Liver (tissue), 9 donors: ENCODE data around the gene ARPC5L. TPM values are rescaled to one million over a fixed set of nuclear protein-coding genes. Genes with fewer than 3 reads are reported as not detected.

ENCODE experiments used
- DNase-seq: peaks from one replicate; pipeline ENCODE4 v3.0.0-alpha.2; 2017; ENCODE audit warnings: low spot score
- H3K27ac ChIP-seq, 2 donors: one replicate each; pipeline ENCODE4 v1.7.0; 2013; ENCODE audit warnings: inconsistent platforms in 2 of 2, low read length in 2 of 2, control low read depth in 1 of 2, low read depth in 1 of 2, mild to moderate bottlenecking in 1 of 2
- H3K27me3 ChIP-seq, 4 donors: one replicate each; pipeline versions ENCODE4 v1.6.1 to v1.7.0; 2013; ENCODE audit warnings: low read length in 3 of 4, inconsistent platforms in 1 of 4, mild to moderate bottlenecking in 1 of 4, moderate library complexity in 1 of 4; ENCODE audit not compliant: control insufficient read depth in 4 of 4, insufficient read depth in 4 of 4
- H3K36me3 ChIP-seq, 4 donors: one replicate each; pipeline versions ENCODE4 v1.6.1 to v1.7.0; 2013; ENCODE audit warnings: low read length in 3 of 4, mild to moderate bottlenecking in 3 of 4, low read depth in 1 of 4, moderate library complexity in 1 of 4; ENCODE audit not compliant: control insufficient read depth in 4 of 4, insufficient read depth in 3 of 4
- H3K4me1 ChIP-seq, 4 donors: one replicate each; pipeline versions ENCODE4 v1.6.1 to v1.7.0; 2013; ENCODE audit warnings: low read length in 3 of 4, mild to moderate bottlenecking in 3 of 4, moderate library complexity in 1 of 4; ENCODE audit not compliant: control insufficient read depth in 4 of 4, insufficient read depth in 4 of 4
- H3K4me3 ChIP-seq, 3 donors: one replicate each; pipeline versions ENCODE4 v1.6.1 to v1.7.0; 2013; ENCODE audit warnings: low read length in 3 of 3, control low read depth in 1 of 3, low read depth in 1 of 3, mild to moderate bottlenecking in 1 of 3
- H3K9ac ChIP-seq, 2 donors: one replicate each; pipeline ENCODE4 v1.7.0; 2013; ENCODE audit warnings: low read length in 2 of 2, mild to moderate bottlenecking in 2 of 2, moderate library complexity in 2 of 2, control low read depth in 1 of 2, low read depth in 1 of 2
- H3K9me3 ChIP-seq, 4 donors: one replicate each; pipeline versions ENCODE4 v1.6.1 to v1.7.0; 2013; ENCODE audit warnings: low read length in 3 of 4; ENCODE audit not compliant: control insufficient read depth in 4 of 4
- CTCF ChIP-seq: fragments of 150-350 bp; IDR thresholded peaks from 2 replicates; pipeline ENCODE4 v1.5.1; 2017; ENCODE audit warnings: improper control_type of control experiment, low read depth, low read length; ENCODE audit not compliant: missing input control
- FOXA1 ChIP-seq: IDR thresholded peaks from 2 replicates; pipeline ENCODE4 v1.6.1; 2016; ENCODE audit warnings: antibody characterized with exemption
- FOXA2 ChIP-seq: IDR thresholded peaks from 2 replicates; pipeline ENCODE4 v1.6.1; 2016; ENCODE audit warnings: antibody characterized with exemption
- GABPA ChIP-seq, 2 donors: IDR thresholded peaks in 1 of 2; conservative IDR thresholded peaks in 1 of 2; 2 replicates each; pipeline ENCODE4 v1.6.1; 2016; ENCODE audit warnings: antibody characterized with exemption in 2 of 2, mild to moderate bottlenecking in 1 of 2, moderate library complexity in 1 of 2
- HNF4A ChIP-seq, 2 donors: conservative IDR thresholded peaks; 2 replicates each; pipeline ENCODE4 v1.6.1; 2016; ENCODE audit warnings: antibody characterized with exemption in 2 of 2, mild to moderate bottlenecking in 2 of 2
- JUND ChIP-seq, 2 donors: IDR thresholded peaks; 2 replicates each; pipeline ENCODE4 v1.6.1; 2016; ENCODE audit warnings: antibody characterized with exemption in 2 of 2
- MAX ChIP-seq: IDR thresholded peaks from 2 replicates; pipeline ENCODE4 v1.6.1; 2016; ENCODE audit warnings: antibody characterized with exemption
- NR2F2 ChIP-seq: IDR thresholded peaks from 2 replicates; pipeline ENCODE4 v1.6.1; 2016; ENCODE audit warnings: antibody characterized with exemption
- RAD21 ChIP-seq, 2 donors: IDR thresholded peaks; 2 replicates each; pipeline ENCODE4 v1.6.1; 2016; ENCODE audit warnings: antibody characterized with exemption in 2 of 2, mild to moderate bottlenecking in 2 of 2
- RXRA ChIP-seq, 2 donors: IDR thresholded peaks; 2 replicates each; pipeline ENCODE4 v1.6.1; 2017 to 2018; ENCODE audit warnings: antibody characterized with exemption in 2 of 2, mild to moderate bottlenecking in 1 of 2
- SP1 ChIP-seq: IDR thresholded peaks from 2 replicates; pipeline ENCODE4 v1.6.1; 2018; ENCODE audit warnings: antibody characterized with exemption, mild to moderate bottlenecking
- TAF1 ChIP-seq: conservative IDR thresholded peaks from 2 replicates; pipeline ENCODE4 v1.6.1; 2016; ENCODE audit warnings: antibody characterized with exemption, mild to moderate bottlenecking
- YY1 ChIP-seq: IDR thresholded peaks from 2 replicates; pipeline ENCODE4 v1.6.1; 2016; ENCODE audit warnings: antibody characterized with exemption, mild to moderate bottlenecking
- WGBS: extraction: QIAGEN DNeasy Blood & Tissue Kit; methylation state at CpG from one replicate; pipeline ENCODE4 v1.1.7; 2013; 5-methylcytosine and 5-hydroxymethylcytosine counted together
- polyA plus RNA-seq, 2 donors: library from polyadenylated mRNA; stranded (reverse) in 1 of 2; unstranded in 1 of 2; fragments of 200-250 nt in 1 of 2; fragments of >200 nt in 1 of 2; fragmentation: Nextera tagmentation in 1 of 2; extraction: Ambion mirVana in 1 of 2; gene quantifications; one replicate each; pipeline versions ENCODE4 v1.2.1 to v1.2.3, GENCODE V29; 2013 to 2015
- total RNA-seq, 2 donors: library from RNA; depleted of rRNA; stranded (reverse); fragments of >200 nt; gene quantifications; one replicate each; pipeline ENCODE4 v1.2.3, GENCODE V29; 2014
- TF ChIP-seq, protein P1 (sequence below): IDR thresholded peaks from 2 replicates; pipeline ENCODE4 v1.6.1; 2016; ENCODE audit warnings: antibody characterized with exemption
- TF ChIP-seq, protein P2 (sequence below): IDR thresholded peaks from 2 replicates; pipeline ENCODE4 v1.6.1; 2016; ENCODE audit warnings: antibody characterized with exemption
- donor health status: healthy.
- donor health status: healthy.
- donor health status: healthy.
- donor health status: healthy.
- donor health status: healthy.

Gene ARPC5L
- total and polyA plus RNA-seq, 4 donors = 9.3 to 31.2 (median 17.8) TPM

GRCh38 chr9:124871156-124871561 is 9.2 kb downstream of the ARPC5L start:
- H3K27ac ChIP-seq = peak overlapping the region in 1 of 2 donors; percentile 89
- TF ChIP-seq RXRA (IDR thresholded peaks at IDR 0.05) = no peak
- TF ChIP-seq MAX = no peak
- TF ChIP-seq HNF4A (conservative IDR thresholded peaks at IDR 0.05) = no peak
- no peak for TF ChIP-seq FOXA1
- TF ChIP-seq, protein P1, sequence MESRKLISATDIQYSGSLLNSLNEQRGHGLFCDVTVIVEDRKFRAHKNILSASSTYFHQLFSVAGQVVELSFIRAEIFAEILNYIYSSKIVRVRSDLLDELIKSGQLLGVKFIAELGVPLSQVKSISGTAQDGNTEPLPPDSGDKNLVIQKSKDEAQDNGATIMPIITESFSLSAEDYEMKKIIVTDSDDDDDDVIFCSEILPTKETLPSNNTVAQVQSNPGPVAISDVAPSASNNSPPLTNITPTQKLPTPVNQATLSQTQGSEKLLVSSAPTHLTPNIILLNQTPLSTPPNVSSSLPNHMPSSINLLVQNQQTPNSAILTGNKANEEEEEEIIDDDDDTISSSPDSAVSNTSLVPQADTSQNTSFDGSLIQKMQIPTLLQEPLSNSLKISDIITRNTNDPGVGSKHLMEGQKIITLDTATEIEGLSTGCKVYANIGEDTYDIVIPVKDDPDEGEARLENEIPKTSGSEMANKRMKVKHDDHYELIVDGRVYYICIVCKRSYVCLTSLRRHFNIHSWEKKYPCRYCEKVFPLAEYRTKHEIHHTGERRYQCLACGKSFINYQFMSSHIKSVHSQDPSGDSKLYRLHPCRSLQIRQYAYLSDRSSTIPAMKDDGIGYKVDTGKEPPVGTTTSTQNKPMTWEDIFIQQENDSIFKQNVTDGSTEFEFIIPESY = no peak
- no peak for TF ChIP-seq GABPA (IDR thresholded peaks at IDR 0.05 in 1 of 2, conservative IDR thresholded peaks at IDR 0.05 in 1 of 2)
- TF ChIP-seq RAD21 (IDR thresholded peaks at IDR 0.05) = no peak
- no peak for TF ChIP-seq CTCF
- no peak for TF ChIP-seq TAF1
- no peak for TF ChIP-seq SP1
- no peak for TF ChIP-seq NR2F2
- H3K4me3 ChIP-seq = no peak overlapping the region
- peaks cover 4 to 36% (median 22%) of the 10 kb centered on the region in 4 donors for H3K4me1 ChIP-seq
- H3K9me3 ChIP-seq = no peaks in the 10 kb centered on the region
- peaks cover 7 to 21% (median 8%) of the 10 kb centered on the region in 4 donors for H3K36me3 ChIP-seq
- no peaks in the 10 kb centered on the region for H3K27me3 ChIP-seq
- DNase-seq = no peak
- peak overlapping the region in 1 of 2 donors; percentile 4 for H3K9ac ChIP-seq
- WGBS = 81% methylated on average over 11 of the region's 11 CpGs

DNA sequence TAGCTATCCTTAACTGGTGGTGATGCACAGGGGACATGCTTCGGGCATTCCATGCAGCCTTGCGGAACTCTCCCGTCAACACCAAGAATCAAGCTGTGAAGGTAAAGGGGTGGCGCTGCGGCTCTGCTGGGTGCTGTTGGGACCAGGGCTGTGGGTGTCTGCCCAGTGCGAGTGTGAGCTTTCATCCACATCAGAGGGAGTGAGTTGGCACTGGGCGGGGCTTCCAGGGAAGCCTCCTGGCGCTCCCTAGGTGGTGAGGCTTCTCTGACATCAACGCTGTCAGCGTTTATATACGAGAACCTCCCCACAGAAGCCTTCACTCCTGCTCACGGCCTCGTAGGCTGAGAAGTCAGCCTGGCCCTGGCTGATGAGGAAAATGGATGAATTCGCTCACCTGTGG is 11.7 kb downstream of the ARPC5L start:
- DNase-seq = no peak
- H3K36me3 ChIP-seq = peaks cover 14 to 45% (median 18%) of the 10 kb centered on the region in 4 donors
- no peaks in the 10 kb centered on the region for H3K9me3 ChIP-seq
- no peak overlapping the region for H3K27ac ChIP-seq
- H3K27me3 ChIP-seq = no peaks in the 10 kb centered on the region
- H3K4me3 ChIP-seq = no peak overlapping the region
- peaks cover 4 to 27% (median 18%) of the 10 kb centered on the region in 4 donors for H3K4me1 ChIP-seq
- WGBS = 93% methylated on average over 14 of the region's 14 CpGs
- no peak overlapping the region for H3K9ac ChIP-seq
- TF ChIP-seq, protein P2, sequence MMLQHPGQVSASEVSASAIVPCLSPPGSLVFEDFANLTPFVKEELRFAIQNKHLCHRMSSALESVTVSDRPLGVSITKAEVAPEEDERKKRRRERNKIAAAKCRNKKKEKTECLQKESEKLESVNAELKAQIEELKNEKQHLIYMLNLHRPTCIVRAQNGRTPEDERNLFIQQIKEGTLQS = no peak
- TF ChIP-seq RXRA (IDR thresholded peaks at IDR 0.05) (no peak), YY1 (no peak), JUND (IDR thresholded peaks at IDR 0.05) (no peak)

DNA sequence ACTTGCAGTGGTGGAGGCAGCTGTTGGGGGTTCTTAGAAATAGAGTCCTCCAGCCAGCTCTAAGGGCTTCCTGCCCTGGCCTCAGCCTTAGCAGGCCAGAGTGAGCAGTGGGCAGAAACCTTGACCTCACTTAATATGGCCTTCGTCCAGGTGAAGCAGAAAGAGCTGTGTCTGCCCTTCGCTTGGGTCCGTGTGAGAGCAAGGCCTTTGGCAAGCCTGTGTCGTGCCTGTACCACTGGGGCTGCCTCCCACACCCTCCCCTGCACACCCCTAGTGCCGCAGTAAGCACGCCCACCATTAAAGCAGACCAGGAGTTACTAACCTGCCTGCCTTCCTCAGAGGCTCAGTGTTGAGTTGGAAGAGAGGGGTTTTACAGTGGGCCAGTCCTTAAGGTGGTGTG is 13.6 kb downstream of the ARPC5L start:
- Histone ChIP-seq H3K4me3 (no peak overlapping the region), H3K9me3 (no peaks in the 10 kb centered on the region), H3K27ac (no peak overlapping the region), H3K4me1 (peaks cover 4 to 20% (median 12%) of the 10 kb centered on the region in 4 donors), H3K27me3 (no peaks in the 10 kb centered on the region), H3K36me3 (peaks cover 14 to 61% (median 30%) of the 10 kb centered on the region in 4 donors), H3K9ac (no peak overlapping the region)
- DNase-seq = no peak
- WGBS = 70% methylated on average over 6 of the region's 6 CpGs
- TF ChIP-seq RAD21 (IDR thresholded peaks at IDR 0.05) (no peak), HNF4A (conservative IDR thresholded peaks at IDR 0.05) (no peak), FOXA2 (no peak), FOXA1 (no peak), TAF1 (no peak), RXRA (IDR thresholded peaks at IDR 0.05) (no peak), JUND (IDR thresholded peaks at IDR 0.05) (no peak)
